NCI-H526 (cell line): ENCODE data around the gene ARHGAP26.

Experiments used
- DNase-seq, 2 experiments: peaks; one replicate each; lab custom pipeline; 2025; lab: John Stamatoyannopoulos, UW

Gene ARHGAP26

GRCh38 chr5:143206196-143207053 is 436.2 kb downstream of the ARHGAP26 start:
- no peak for DNase-seq

GRCh38 chr5:143207058-143207457 is 436.9 kb downstream of the ARHGAP26 start:
- DNase-seq = no peak

DNA sequence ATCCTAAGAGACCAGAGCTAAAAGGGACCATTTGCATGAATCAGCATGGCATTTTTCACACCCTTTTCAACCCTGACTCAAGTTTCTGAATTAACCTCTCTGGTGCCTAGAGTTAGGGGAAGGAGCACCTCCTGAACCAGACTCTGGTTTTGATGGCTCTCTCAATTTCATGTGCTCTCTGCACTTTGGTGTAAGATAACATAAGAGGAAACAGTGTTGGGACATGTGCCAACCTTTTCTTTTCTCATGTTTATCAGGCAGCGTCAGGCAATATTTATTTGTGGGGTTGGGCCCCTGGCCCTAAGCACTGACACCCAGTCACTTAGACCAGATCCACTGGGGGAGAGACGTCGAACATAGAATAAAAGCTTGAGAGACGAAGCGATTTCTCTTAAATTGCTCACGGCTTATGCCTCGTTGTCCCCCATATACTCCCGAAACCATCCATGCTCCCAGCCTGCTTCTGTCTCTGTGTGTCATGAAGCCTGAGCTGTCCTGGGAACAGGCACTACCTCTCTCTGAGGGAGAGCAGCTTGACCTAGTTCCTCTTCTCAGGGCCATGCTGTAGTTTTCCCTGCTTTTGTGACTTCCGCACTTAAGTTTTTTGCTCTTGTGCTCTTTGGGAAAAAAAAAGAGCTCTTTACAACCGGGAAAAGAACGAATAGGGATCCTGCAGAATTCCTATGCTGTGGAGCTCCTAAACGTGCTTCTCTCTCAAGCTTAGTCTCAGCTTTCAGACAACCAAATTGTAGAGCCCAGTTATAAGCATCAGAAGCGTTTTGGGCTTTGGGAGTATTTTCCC is 437.6 kb downstream of the ARHGAP26 start:
- no peak for DNase-seq

DNA sequence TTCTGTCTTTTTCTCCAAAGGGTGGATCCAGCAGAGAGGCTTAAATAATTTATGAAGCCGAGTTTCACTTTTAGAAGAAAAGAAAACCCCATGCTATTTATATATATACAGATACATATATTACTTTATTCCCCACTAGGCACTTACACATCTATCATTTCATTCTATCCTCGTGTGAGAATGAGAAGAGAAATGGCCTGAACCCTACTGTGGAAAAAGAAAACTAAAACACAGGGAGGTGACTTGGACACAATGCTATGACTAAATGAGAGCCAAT is 438.1 kb downstream of the ARHGAP26 start:
- no peak for DNase-seq

DNA sequence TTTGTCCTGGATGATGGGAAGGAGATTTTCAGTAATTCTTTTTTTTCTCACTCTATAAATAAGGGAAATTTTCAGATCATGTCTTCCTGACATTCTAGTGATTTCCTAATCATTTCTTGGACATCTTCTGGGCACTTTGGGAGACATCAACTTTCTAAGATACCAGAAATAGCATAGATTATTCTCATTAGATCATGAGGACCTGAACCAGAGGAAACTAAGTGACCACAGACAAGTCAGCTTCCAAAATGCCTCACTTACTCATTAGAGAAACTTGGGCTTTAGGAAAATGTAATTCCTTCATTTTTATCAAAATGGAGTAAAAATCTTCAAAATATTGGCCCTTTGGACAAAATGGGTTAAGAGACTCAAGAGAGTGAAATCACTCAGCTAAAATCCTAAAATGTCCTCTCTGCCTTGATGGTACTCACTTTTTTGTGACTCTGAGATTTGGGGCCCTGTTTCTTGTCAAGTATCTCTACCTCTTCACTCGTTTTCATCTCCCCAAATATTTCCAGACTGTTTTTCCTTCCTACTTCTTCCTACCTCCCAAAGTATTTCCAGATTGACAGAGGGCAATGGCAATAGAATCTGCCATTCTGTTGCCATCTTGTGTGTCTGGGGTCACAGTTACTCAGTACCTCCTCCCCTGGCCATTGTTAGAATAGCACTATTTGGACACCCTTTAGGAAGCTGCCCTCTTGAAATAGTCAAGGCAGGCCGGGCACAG is 438.8 kb downstream of the ARHGAP26 start:
- DNase-seq = peak in 1 of 2 experiments; percentile 6

DNA sequence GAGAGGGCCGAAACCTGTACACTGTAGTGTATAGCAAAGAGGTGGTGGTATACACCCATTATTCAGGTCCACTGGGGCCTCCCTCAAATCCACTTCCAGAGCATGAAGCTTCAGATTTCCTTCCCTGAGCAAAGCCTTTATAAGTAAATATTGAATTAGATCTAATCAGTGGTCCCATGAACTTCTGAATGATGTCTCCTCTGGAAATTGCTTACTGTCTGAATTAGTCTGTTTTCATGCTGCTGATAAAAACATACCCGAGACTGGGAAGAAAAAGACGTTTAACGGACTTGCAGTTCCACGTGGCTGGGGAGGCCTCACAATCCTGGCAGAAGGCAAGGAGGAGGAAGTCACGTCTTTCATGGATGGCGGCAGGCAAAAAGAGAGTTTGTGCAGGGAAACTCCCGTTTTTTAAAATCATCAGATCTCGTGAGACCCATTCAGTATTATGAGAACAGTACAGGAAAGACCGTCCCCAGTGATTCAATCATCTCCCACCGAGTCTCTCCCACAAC is 439.8 kb downstream of the ARHGAP26 start:
- no peak for DNase-seq

GRCh38 chr5:143210576-143210975 is 440.4 kb downstream of the ARHGAP26 start:
- DNase-seq = no peak

GRCh38 chr5:143212261-143212660 is 442.1 kb downstream of the ARHGAP26 start:
- no peak for DNase-seq

DNA sequence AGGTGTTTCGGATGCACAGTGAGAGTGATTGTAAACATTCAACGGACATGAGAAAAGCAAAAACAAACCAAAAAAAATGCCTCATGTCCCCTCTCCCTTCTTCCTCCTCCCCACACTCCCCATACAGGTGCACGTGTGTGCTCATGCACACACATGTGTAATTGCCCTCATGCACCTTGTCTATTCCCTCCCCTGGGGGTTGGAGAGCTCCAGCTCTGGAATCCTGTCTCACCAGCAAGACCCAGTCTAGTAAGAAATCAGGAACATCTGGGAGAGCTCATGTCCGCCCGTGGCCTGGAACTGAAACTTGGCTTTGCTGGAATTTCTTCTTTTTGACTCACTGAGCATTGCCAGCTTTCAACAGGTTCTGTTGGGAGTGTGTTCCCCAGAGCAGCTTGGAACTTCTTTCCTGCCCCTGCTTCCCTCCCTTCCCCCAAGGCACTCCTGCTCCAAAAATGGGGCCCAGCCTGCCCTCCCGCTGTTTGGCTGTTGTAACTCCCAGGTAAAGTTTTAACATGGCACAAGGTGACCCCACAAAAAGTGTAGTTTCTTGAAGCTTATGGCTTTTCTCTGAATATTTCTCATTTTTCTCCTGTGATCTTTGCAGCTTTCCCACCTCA is 443.2 kb downstream of the ARHGAP26 start:
- no peak for DNase-seq

DNA sequence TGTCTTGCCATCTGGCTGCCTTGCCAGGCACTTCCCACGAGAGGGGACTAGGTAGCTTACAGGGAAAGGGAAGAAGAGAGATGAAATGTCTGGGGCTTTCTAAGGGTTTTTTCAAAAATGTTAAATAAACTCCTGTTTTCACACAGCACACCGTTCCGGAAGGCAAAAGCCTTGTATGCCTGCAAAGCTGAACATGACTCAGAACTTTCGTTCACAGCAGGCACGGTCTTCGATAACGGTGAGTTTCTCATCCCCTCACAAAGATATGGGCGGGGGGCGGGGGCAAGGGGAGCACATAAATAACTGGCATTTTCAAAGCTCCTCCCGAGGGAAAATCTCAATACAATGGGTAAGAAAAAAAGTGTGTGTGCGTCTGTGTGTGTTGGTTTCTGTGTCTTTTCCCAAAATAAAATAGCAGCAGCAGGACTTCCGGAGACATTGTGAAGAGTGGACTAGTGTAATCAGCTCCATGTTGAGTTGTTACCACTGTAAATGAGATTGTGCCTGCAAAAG is 443.7 kb downstream of the ARHGAP26 start:
- no peak for DNase-seq

- DNase-seq = no peak
Measured at GRCh38 chr5:143214458-143214857, 444.3 kb downstream of the ARHGAP26 start.

DNA sequence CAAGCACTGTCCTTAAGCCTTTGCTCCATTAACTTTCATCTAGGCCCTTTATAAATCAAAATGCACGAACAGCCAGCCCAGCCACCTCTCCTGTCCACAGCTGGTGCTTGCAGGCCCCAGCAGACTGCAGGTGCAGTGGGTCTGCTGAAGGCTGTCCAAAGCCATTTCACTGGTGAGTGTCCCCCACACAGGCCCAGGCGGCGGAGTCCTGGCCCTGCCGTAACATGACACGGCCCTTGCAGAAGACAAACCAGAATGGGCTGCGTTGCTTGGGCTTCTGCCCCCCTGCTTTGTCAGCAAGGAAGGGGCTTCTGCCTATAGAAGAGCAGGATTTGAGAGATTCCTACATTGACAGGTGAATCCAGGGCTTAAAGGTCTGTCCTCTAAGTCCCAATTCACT is 444.7 kb downstream of the ARHGAP26 start:
- DNase-seq = no peak

GRCh38 chr5:143215690-143216089 is 445.5 kb downstream of the ARHGAP26 start:
- DNase-seq = no peak

DNA sequence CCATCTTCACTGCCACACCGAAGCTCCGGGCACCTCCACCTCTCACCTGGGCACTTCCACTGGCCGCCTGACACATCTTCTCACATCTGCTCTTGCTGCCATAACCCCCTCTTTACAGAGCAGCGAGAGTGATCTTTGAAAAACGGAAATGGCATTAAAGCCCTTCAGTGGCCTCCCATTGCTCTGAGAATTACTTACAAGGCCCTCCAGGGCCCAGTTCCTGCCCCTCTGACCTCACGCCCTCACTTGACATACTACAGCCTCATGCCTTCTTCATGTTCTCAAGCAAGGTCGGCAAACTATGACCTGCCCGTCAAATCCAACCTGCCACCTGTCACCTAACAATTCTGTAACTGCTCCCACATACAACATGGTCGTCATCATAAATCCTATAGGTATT is 446.0 kb downstream of the ARHGAP26 start:
- no peak for DNase-seq

GRCh38 chr5:143217065-143217803 is 447.1 kb downstream of the ARHGAP26 start:
- no peak for DNase-seq

- DNase-seq = no peak
Measured at GRCh38 chr5:143217804-143218160, 447.6 kb downstream of the ARHGAP26 start.

DNA sequence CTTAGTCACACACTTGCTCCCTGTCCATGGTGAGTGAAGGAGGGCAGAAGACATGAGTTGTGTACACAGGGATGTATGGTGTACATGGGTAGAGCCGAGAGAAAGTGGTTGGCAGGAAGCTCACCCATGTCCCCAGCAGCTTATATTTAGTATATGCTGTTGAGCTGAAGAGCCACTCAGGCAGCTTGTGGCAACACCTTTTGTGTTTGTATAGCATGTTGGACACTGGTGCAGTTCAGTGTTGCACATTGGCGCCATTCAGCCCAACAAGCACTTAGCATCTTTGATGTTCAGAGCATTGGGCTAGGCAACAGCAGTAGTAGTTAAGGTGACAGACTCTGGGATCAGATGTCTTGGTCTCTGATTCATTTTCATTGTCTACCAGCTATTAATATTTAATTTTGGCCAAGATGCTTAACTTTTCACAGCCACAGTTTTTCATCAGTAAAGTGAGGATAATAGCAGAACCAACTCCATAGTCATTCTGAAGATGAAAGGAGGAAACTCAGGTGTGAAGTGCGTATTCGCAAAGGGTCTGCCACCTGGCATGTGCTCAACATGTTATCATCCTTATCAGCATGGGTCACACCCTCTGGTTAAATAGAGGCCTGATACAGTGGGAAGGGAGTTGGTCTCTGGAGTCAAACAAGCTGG is 448.5 kb downstream of the ARHGAP26 start:
- no peak for DNase-seq

- no peak for DNase-seq
Measured at GRCh38 chr5:143219696-143220095, 449.5 kb downstream of the ARHGAP26 start.

DNA sequence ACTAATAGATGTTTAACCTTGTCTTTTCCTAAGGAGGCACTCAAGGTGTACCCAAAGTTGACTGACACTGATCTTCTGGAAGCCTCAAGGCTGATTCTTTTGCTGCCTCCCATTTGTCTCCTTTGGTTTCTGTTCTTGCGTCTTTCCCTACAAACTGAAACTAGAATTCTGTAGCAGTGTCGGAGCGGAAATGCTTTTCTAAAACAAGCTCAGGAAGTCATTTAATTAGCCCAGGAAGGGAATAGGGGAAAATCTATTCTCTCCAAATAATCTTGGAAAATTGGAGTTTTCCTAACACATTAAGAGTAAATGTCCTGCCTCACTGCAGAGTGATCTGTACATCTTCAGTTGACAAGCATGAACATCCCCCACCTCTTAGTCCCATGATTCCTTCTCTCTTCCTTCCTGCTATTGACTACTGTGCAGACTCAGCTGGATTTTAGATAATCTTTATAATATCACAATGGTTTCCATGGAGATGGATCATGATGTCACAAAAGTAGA is 450.6 kb downstream of the ARHGAP26 start:
- DNase-seq = no peak
